Fibroblast of peridontal ligament (primary cell): ENCODE data around the gene RDH5.
"Not testable (repeated sequence)": the region's sequence is repeated elsewhere in the genome, so short reads cannot be mapped to it uniquely, and the experiment has no call there.

ENCODE experiments used
- DNase-seq: peaks from one replicate; pipeline ENCODE4 v3.0.0-alpha.2; 2010; ENCODE audit errors: extremely low read depth

Gene RDH5

DNA sequence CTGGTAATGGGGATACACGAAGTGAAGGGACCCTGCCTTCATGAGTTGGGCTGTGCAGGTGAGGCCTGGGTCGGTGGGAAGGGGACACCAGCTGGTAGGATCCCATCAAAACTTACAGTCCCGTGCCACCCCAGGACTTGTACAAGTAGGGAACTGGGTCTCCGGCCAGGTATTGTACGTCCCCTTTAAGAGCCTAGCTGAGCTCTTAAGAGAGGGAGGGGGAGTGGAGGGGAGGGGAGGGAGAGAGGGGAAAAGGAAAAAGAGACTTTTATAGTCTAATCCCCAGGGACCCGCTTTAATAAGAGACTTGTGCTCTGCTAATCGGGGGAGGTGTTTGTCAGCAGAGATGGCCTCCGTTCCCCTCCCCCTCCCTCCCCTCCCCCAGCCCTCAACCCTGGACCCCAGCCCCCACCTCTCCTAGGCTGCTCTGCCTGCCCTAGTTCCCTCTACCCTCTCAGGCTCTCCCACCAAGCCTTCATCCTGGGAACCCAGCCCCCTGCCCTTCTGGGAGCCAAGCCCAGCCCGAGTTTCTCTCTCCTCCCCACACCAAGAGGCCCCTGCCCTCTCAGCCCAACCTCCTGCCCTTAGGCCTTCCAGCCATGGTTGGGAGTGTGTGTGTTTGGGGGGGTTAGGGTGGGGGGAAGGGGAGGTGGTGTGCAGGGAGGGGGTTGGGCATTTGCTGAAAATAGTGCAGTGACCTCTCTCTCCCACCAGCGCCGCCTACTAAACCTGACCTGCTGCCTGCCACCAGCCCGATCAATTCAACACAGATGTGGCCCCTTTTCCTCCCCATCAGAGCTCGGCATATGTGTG lies 25.4 kb downstream of the RDH5 start:
- no peak for DNase-seq

DNA sequence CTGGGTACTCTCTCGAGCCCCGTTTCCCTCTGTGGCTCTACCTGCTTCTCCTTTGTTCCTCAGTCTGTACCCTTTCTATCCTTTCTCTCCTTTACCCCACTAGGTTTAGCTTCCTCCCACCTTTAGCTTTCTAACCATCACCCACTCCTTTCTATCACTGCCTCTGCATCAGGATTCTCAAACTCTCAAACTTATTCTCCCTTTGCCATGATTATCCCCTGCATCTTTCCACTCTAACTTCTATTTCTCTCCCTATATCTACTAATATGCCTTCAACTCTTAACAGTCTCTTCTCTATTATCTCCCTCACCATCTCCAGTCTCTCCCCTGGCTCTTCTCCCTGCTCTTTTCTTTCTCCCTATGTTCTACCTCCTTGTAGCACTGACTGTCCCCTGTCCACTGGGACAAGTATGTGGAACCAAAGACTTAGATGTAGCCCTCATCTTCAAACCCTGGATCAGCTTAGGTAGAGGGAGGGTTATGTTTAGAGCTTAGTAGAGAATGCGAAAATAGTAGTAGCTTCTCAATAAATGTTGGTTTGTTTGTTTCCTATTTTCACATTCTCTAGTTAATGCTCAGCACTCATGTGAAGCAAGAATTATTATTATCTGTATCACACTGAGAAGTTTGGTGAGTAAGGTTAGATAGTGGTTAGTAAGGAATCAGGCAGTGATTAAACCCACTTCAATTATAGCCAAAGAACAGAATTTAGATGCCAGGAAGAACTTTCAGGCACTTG lies 26.1 kb downstream of the RDH5 start:
- DNase-seq = no peak

DNA sequence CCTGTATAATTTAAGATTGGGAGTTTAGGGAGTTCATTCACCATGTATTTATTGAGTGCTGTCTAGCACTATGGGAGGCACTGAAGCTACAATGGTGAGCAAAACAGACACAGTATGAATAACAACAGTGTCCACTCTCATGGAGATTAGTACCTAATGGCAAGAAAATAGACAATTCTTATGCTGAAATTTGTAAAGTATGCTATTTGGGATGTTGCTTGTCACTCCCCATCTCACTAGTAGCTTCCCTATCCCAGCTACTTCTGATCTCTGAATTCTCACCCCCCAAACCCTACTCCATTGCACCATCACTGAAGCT lies 26.7 kb downstream of the RDH5 start:
- DNase-seq = no peak

DNA sequence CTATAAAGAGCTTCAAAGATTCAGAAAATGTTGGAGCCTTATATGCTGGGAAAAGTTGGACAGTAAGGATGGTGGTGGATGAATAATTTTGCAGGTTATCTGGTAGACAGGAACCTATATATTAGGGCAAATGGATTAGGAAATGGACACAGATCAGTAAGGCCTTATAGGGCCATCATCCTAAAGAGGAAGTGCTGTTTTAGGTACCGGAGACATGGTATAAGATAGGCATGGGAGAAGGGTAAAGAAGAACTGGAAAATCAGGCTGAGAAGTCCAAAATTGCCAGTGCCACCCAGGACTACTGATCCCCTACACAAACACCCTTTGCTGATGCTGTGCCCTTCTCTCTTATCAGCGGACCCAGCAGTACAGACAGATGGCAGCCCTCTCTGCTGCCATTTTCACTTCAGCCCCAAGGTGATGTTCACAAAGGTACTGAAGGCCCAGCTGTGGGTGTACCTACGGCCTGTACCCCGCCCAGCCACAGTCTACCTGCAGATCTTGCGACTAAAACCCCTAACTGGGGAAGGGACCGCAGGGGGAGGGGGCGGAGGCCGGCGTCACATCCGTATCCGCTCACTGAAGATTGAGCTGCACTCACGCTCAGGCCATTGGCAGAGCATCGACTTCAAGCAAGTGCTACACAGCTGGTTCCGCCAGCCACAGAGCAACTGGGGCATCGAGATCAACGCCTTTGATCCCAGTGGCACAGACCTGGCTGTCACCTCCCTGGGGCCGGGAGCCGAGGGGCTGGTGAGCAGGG lies 28.2 kb downstream of the RDH5 start:
- no peak for DNase-seq

DNA sequence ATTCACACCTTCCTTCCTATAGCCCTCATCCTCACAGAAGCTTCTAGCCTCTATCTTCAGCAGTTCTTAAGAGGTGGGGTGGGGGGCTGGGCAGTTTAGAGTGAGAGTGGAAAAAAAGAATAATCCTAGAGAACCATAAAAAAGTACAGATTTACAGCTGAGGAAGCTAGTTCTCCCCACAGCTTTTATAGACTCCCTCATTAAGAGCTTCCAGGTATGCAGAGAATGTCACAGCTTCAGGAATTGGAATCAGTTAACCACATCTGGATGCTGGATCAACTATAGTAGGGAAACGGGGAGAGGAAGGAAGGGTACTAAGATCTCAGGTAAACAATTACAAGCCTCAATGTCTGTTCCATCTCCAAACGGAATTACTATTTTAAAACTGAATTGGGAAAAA lies 35.1 kb downstream of the RDH5 start:
- no peak for DNase-seq

DNA sequence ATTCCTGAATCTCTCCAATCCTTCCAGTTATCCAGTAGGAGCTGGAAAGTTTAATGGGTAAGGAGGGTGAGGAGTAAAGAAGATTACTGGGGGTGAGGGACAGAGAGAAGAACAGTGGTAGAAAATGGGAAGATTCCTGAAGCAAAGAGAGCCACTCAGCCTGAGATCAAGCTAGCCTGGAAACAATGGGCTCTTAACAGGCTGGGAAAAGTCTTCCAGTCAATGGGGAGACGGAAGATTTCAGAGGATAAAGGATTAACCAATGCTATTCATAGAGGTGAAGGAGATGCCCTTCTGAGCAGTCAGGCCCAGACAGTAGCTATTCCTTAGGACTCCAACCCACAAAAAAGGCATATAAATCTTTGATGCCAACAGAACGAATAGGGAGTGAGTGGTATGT lies 37.5 kb downstream of the RDH5 start:
- DNase-seq = no peak

DNA sequence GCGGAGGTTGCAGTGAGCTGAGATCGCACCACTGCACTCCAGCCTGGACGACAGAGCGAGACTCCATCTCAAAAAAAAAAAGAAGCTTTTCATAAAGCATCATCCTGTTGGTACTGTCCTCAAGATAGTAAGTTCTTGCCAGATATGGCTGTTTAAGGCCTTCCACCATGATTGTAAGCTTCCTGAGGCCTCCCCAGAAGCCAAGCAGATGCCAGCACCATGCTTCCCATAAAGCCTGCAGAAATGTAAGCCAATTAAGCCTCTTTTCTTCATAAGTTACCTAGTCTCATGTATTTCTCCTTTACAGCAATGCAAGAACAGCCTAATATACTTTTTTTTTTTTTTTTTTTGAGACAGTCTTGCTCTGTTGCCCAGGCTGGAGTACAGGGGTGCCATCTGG lies 38.4 kb downstream of the RDH5 start:
- not testable (repeated sequence) for DNase-seq

DNA sequence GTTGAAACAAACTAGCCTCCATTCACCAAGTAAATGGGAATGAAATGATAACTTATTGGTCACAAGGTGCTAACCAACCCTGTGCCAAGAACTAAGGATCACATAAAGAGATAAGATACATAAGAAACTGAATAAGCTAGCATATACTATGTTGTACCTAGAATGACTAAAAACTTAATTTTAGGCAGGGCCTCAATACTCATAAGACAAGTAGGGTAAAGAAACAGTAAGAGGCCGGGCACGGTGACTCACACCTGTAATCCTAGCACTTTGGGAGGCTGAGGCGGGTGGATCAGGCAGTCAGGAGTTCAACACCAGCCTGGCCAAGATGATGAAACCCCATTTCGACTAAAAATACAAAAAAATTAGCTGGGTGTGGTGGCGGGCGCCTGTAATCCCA lies 40.5 kb downstream of the RDH5 start:
- no peak for DNase-seq

DNA sequence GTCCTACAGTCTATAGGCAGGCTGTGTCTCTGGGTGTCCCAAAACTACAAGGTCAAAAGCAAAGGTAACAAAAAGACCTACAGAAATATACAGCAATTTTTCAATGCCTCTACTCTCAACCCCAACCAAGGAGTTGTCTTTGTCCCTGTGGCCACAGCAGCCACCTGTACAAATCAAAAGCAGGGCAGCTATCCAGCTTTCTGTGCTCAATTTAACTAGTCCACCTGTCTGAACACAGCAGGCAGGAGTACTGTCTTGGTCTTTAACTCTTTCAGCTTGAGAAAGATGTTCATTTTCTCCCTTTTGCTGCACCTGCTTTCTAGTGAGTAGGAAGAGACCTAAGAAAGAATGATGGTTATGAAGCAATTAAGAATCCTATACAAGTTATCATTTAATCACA lies 42.5 kb downstream of the RDH5 start:
- no peak for DNase-seq

DNA sequence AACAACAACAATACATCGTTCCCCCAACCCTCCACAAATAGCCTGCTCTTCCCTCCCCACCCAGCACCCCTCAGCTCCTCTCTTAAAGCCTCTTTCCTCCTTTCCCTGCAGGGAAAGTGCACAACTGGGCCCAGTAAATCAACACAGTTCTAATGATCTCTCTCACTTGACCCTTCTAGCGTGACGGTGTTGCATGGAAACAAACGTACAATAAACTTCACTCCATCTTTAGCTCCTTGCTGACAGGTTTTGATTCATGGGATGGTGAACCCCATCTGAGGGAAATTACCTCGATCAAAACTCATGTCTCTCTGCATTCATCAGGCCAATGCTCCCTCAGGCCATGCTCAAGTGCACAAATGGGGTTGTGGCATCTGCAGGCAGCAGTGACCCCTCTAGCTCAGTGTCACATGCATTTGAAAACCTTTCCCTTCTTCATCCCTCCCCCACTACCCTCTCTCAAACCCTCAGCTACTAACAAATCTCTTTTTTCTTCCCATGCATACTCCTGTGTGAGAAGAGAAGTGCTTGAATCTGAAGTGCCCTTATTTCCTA lies 45.6 kb downstream of the RDH5 start:
- DNase-seq = no peak

DNA sequence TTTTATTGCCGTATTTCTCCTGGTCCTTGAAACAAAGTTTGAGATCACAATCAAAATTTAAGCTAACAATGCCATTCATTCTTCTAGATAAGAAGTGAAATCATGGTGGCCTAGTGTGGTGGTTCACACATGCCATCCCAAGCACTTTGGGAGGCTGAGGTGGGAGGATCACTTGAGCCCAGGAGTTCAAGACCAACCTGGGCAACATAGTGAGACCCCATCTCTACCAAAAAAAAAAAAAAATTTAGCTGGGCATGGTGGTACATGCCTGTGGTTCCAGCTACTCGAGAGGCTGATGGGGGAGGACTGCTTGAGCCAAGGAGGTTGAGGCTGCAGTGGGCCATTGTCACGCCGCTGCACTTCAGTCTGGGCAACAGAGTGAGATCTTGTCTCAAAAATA lies 47.0 kb downstream of the RDH5 start:
- no peak for DNase-seq

DNA sequence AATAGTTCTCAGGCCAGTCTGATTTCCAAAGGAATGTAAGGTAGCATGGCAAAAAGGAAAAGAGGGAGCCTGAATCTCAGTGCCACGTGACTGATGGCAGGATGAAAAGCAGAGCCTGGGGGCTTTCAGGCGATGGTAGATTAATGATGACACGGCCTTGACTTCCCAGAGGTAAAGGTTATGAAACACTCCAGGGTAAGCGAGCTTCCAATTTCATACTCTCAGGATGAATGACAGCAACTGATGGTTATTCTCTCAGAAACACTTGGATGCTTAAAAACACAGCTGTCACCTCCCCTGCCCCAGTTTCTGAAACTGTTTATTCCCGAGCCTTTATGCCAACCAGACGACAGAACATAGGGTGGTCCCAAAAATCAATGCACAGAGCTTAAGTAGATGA lies 51.5 kb downstream of the RDH5 start:
- DNase-seq = no peak
